SK-N-SH treated with all-trans-retinoic acid at 6 μM for 48 hours (cell line): Measurements from ENCODE around the gene EFNB2.

Source experiments
- ATAC-seq: fragments of 200-7000 bp; cut with Tn5 transposase; 3 replicates; pipeline ENCODE4 v1.9.1; 2020; ENCODE audit warnings: mild to moderate bottlenecking, moderate library complexity
- ARNTL ChIP-seq: fragments of 450-650 bp; formaldehyde crosslinking; IDR thresholded peaks from 2 replicates; pipeline ENCODE4 v1.5.0; 2020; ENCODE audit warnings: low read depth, mild to moderate bottlenecking, moderate library complexity, borderline replicate concordance
- BACH2 ChIP-seq: fragments of 250-450 bp; sonication (Bioruptor Pico); IDR thresholded peaks from 2 replicates; pipeline ENCODE4 v1.9.0; 2021; ENCODE audit warnings: mild to moderate bottlenecking, borderline replicate concordance
- CREB5 ChIP-seq: fragments of 250-450 bp; sonication (Bioruptor Pico); IDR thresholded peaks from 2 replicates; pipeline ENCODE4 v1.5.1; 2020; ENCODE audit warnings: low read depth, mild to moderate bottlenecking, moderate library complexity
- CSRNP3 ChIP-seq: fragments of 250-450 bp; sonication (Bioruptor Pico); IDR thresholded peaks from 2 replicates; pipeline ENCODE4 v1.5.1; 2021; ENCODE audit warnings: mild to moderate bottlenecking, moderate library complexity
- GLIS3 ChIP-seq: fragments of 250-450 bp; sonication (Bioruptor Pico); IDR thresholded peaks from 2 replicates; pipeline ENCODE4 v1.5.0; 2020; ENCODE audit warnings: mild to moderate bottlenecking, moderate library complexity
- ISL1 ChIP-seq: fragments of 250-450 bp; sonication (Bioruptor Pico); IDR thresholded peaks from 2 replicates; pipeline ENCODE4 v2.1.2; 2022; ENCODE audit warnings: mild to moderate bottlenecking, moderate library complexity
- OSR1 ChIP-seq: fragments of 250-450 bp; sonication (Bioruptor Pico); IDR thresholded peaks from 2 replicates; pipeline ENCODE4 v1.8.0; 2022; ENCODE audit warnings: moderate library complexity, mild to moderate bottlenecking, inconsistent platforms
- PATZ1 ChIP-seq: fragments of 250-450 bp; sonication (Bioruptor Pico); IDR thresholded peaks from 2 replicates; pipeline ENCODE4 v1.8.0; 2020; ENCODE audit warnings: mild to moderate bottlenecking, moderate library complexity, borderline replicate concordance
- PPARA ChIP-seq: fragments of 250-450 bp; sonication (Bioruptor Pico); IDR thresholded peaks from 2 replicates; pipeline ENCODE4 v1.5.0; 2020; ENCODE audit warnings: mild to moderate bottlenecking, borderline replicate concordance
- RARB ChIP-seq: fragments of 250-450 bp; sonication (Bioruptor Pico); IDR thresholded peaks from 2 replicates; pipeline ENCODE4 v1.8.0; 2021; ENCODE audit warnings: mild to moderate bottlenecking, moderate library complexity
- SNAI2 ChIP-seq: fragments of 250-450 bp; sonication (Bioruptor Pico); IDR thresholded peaks from 2 replicates; pipeline ENCODE4 v1.5.0; 2020; ENCODE audit warnings: mild to moderate bottlenecking, moderate library complexity
- TCF4 ChIP-seq: fragments of 250-450 bp; sonication (Bioruptor Pico); IDR thresholded peaks from 2 replicates; pipeline ENCODE4 v1.8.0; 2021; ENCODE audit warnings: mild to moderate bottlenecking, moderate library complexity, borderline replicate concordance
- TOX ChIP-seq: fragments of 250-450 bp; sonication (Bioruptor Pico); IDR thresholded peaks from 2 replicates; pipeline ENCODE4 v1.8.0; 2021; ENCODE audit warnings: mild to moderate bottlenecking, moderate library complexity, borderline replicate concordance
- TSHZ2 ChIP-seq: fragments of 250-450 bp; sonication (Bioruptor Pico); IDR thresholded peaks from 2 replicates; pipeline ENCODE4 v1.5.0; 2020; ENCODE audit warnings: mild to moderate bottlenecking, moderate library complexity
- ZC3H10 ChIP-seq: fragments of 250-450 bp; sonication (Bioruptor Pico); IDR thresholded peaks from 2 replicates; pipeline ENCODE4 v1.5.1; 2021; ENCODE audit warnings: mild to moderate bottlenecking, moderate library complexity
- ZFP3 ChIP-seq: fragments of 250-450 bp; sonication (Bioruptor Pico); IDR thresholded peaks from 2 replicates; pipeline ENCODE4 v1.5.0; 2020; ENCODE audit warnings: mild to moderate bottlenecking, moderate library complexity
- ZFP30 ChIP-seq: fragments of 450-650 bp; formaldehyde crosslinking; IDR thresholded peaks from 2 replicates; pipeline ENCODE4 v1.5.0; 2022; ENCODE audit warnings: mild to moderate bottlenecking, moderate library complexity
- ZNF565 ChIP-seq: fragments of 450-650 bp; formaldehyde crosslinking; conservative IDR thresholded peaks from 2 replicates; pipeline ENCODE4 v1.5.0; 2020; ENCODE audit warnings: low read depth, mild to moderate bottlenecking, moderate library complexity
- ZNF8 ChIP-seq: fragments of 450-650 bp; formaldehyde crosslinking; IDR thresholded peaks from 2 replicates; pipeline ENCODE4 v1.5.0; 2020; ENCODE audit warnings: mild to moderate bottlenecking, moderate library complexity
- TF ChIP-seq, protein P1 (sequence below): fragments of 250-450 bp; sonication (Bioruptor Pico); IDR thresholded peaks from 2 replicates; pipeline ENCODE4 v1.8.0; 2021; ENCODE audit warnings: low read depth, mild to moderate bottlenecking, moderate library complexity, borderline replicate concordance

EFNB2 gene

DNA sequence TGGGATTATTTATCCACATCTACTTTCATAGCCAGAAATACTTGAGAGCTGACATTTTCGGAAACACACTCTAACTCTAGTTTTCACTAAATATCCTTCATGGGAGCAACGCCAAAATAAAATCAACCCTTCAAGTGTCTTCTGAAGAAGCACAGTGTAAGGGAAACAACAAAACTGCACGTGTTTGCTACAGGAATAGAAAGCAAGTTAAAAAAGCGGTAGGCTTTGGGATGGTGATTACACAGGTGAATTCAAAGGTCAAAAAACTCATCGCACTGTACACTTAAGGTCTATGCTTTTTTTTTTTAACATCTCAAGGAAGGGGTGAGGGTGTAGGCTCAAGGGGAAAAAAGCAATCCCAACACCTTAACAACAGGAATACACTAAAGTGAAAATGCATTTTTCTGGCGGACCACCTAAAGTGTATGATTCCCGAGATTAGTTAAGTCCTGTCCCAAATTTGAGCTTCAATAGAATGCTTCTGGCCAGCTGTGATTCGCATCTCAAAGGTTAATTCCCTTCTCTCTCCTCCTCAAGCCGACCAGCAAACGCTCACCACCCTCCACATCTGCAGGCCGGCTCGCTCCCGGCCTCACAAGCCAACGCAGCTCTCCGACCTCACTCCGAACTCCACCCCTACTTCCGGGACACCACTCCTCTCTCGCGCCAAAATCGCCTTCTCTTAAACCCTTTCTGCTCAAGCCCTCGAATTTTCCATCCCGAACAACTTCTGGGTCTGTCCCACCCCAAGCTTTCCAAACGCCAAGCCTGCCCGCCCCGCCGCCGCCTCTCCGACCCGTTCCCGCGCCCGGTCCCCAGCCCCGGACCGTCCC lies 31.4 kb upstream of the EFNB2 start (continued):
- no peak for TF ChIP-seq CSRNP3 (CRISPR knock-in tag)
- no peak for TF ChIP-seq OSR1 (CRISPR knock-in tag)
- no peak for TF ChIP-seq RARB (CRISPR knock-in tag)
- no peak for TF ChIP-seq TSHZ2 (CRISPR knock-in tag)

DNA sequence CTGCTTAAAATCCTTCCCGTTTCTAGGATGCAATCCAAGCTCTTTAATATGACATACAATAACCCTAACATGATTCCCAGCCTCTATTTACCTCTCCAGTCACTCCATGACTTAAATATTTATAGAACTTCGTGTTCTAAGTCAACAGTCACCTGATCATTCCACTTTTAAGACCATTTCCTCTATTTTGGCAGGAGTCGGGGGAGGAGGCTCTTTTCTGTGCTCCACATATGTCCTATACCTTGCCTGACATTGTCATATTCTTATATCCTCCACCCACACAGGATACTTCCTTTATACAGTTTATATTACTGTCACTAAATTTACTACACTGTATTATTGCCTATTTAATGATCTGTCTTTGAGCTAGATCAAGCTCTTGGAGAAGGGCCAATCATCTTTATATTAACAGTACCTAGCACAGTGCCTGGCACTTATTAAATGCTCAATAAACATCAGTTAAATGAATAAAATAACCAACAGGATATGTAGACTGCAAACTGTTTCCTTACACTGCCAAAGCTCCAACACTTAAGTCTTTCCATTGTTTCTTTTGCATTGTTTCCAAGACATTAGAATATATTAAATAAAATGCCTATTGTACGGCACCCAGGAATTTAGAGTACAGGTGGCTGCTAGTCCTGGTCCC lies 29.8 kb upstream of the EFNB2 start:
- TF ChIP-seq GLIS3 (CRISPR knock-in tag) (no peak), TCF4 (no peak), PATZ1 (CRISPR knock-in tag) (no peak), ZC3H10 (CRISPR knock-in tag) (no peak), ISL1 (no peak), ZFP3 (no peak), ZFP30 (CRISPR knock-in tag) (no peak), PPARA (CRISPR knock-in tag) (no peak), TOX (CRISPR knock-in tag) (no peak), ZNF565 (CRISPR knock-in tag) (no peak), ARNTL (CRISPR knock-in tag) (no peak), ZNF8 (CRISPR knock-in tag) (no peak), CSRNP3 (CRISPR knock-in tag) (no peak), OSR1 (CRISPR knock-in tag) (no peak), CREB5 (no peak)
- TF ChIP-seq, protein P1, sequence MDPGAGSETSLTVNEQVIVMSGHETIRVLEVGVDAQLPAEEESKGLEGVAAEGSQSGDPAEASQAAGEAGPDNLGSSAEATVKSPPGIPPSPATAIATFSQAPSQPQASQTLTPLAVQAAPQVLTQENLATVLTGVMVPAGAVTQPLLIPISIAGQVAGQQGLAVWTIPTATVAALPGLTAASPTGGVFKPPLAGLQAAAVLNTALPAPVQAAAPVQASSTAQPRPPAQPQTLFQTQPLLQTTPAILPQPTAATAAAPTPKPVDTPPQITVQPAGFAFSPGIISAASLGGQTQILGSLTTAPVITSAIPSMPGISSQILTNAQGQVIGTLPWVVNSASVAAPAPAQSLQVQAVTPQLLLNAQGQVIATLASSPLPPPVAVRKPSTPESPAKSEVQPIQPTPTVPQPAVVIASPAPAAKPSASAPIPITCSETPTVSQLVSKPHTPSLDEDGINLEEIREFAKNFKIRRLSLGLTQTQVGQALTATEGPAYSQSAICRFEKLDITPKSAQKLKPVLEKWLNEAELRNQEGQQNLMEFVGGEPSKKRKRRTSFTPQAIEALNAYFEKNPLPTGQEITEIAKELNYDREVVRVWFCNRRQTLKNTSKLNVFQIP (CRISPR knock-in tag): no peak
- ATAC-seq: no peak

- no peak for TF ChIP-seq SNAI2 (CRISPR knock-in tag)
- 0 out of 2 replicates have a peak, but pooled peaks have one; percentile 24 for TF ChIP-seq ZFP3
- no peak for TF ChIP-seq BACH2
- TF ChIP-seq, protein P1 (CRISPR knock-in tag): no peak
- no peak for ATAC-seq
Measured at GRCh38 chr13:106562301-106562700, 26.8 kb upstream of the EFNB2 start.
